ENCODE measurements around the gene TAF13. TPM values are rescaled to one million over a fixed set of nuclear protein-coding genes. Genes with fewer than 3 reads are reported as not detected.

TAF13 gene, protein sequence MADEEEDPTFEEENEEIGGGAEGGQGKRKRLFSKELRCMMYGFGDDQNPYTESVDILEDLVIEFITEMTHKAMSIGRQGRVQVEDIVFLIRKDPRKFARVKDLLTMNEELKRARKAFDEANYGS
- 10 to 100 TPM; 23.6 to 91.6 TPM for total RNA-seq
- polyA plus RNA-seq (ENCODE audit: insufficient read length in 2 of 2) = 10 to 100 TPM; 66.6 to 90.8 TPM
- long read RNA-seq, donor 1, partial matches to known transcripts = 0 of 4 reads
- long read RNA-seq, donor 1, other reads (novel, unspliced or antisense) = 0 of 4 reads
- long read RNA-seq, donor 2, partial matches to known transcripts = 0 of 1 reads
- long read RNA-seq, donor 2, other reads (novel, unspliced or antisense) = 0 of 1 reads
- long read RNA-seq, donor 3, partial matches to known transcripts = 0 of 1 reads
- long read RNA-seq, donor 3, other reads (novel, unspliced or antisense) = 0 of 1 reads
- long read RNA-seq, donor 4, partial matches to known transcripts = 7 of 7 reads
- long read RNA-seq, donor 4, other reads (novel, unspliced or antisense) = 0 of 7 reads

DNA sequence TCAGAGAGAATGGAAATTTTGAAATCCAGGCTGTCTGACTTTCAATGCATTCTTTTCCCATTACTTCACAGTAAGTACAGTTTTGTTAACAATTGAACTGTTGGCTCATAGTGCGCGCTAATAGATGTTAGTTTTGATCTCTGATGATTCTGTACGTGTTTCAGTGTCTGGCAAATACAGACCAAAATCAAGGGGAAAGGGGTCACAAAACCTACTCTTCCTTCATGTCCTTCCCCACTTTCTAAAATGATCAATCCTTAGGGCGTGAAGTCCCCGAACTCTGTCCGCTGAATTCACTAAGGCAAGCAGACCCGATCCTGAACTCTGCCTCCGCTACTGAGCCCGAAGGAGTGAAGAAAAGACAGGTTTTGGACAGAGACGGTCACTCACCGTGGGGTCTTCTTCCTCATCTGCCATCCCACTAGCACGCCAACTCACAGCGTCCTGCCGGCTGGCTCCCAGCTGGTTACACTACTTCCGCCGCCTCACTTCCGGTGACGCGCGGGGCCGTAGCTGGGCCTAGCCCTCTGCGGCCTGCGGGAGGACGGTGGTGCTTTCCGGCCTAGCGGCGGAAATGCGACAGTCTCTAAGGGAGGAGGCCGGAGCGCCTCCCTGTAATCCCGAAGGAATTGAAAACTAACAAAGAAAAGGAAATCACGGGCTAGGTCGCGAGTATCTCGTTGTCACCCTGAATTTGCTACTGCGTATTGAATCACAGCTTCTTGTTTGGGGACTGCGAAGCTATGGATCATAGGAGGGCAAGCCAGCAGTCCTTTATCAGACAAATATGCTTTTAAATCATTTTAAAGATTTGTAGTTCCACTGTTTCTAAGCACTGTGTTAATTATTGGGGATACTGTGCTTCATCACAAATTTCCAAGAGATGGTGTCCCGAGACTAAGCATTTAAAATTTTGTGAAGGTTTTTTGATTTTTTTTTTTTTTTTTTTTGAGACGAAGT lies at the start of gene TAF13:
Gene TAF13 (minus strand): TSS at position 473 of the 960 bp plus-strand sequence. CDS start 56 bp downstream, at position 417.
- DNase-seq (ENCODE audit: low read depth in 4 of 6, low spot score in 6 of 6) = peak; percentile 83 to 99 (median 92)
- Histone ChIP-seq H3K27ac (ENCODE audit: low read depth, low read length) (peak within 1 kb of the TSS; percentile 98), H3K27me3 (ENCODE audit: control insufficient read depth, insufficient read depth, low read length) (no peaks in the 10 kb centered on the region), H3K4me1 (ENCODE audit: control insufficient read depth, insufficient read depth, low read length) (peaks cover 6% of the 10 kb centered on the region), H3K4me3 (ENCODE audit: low read depth, low read length) (peak within 1 kb of the TSS; percentile 100), H3K9me3 (ENCODE audit: control insufficient read depth, insufficient read depth, low read length) (no peaks in the 10 kb centered on the region), H3K36me3 (ENCODE audit: control insufficient read depth, insufficient read depth, low read length) (peaks cover 19% of the 10 kb centered on the region)
- 3% methylated on average over 31 of the region's 39 CpGs for WGBS (ENCODE audit: insufficient coverage)

DNA sequence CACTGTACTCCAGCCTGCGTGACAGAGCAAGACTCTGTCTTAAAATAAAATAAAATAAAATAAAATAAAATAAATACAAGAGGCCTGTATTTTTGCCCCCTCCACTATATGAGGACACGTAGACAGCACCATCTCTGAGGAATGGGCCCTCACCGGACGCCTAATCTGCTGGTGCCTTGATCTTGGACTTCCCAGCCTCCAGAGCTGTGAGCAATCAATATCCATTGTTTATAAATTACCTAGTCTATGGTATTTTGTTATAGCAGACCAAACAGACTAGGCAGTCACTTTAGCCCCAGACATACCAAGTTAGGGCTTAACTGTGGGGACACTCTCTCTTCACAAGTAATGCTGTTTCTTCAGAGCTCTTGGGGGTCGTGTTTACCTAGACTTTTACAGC lies 44.6 kb upstream of the TAF13 start:
- DNase-seq (ENCODE audit: low read depth in 4 of 6, low spot score in 6 of 6) = no peak
- H3K4me1 ChIP-seq (ENCODE audit: control insufficient read depth, insufficient read depth, low read length) = no peaks in the 10 kb centered on the region
- no peak overlapping the region for H3K27ac ChIP-seq (ENCODE audit: low read depth, low read length)
- H3K27me3 ChIP-seq (ENCODE audit: control insufficient read depth, insufficient read depth, low read length) = no peaks in the 10 kb centered on the region
- no peaks in the 10 kb centered on the region for H3K9me3 ChIP-seq (ENCODE audit: control insufficient read depth, insufficient read depth, low read length)
- WGBS (ENCODE audit: insufficient coverage) = no CpG with 5 or more reads among the region's 5 CpGs
- no peak overlapping the region for H3K4me3 ChIP-seq (ENCODE audit: low read depth, low read length)
- H3K36me3 ChIP-seq (ENCODE audit: control insufficient read depth, insufficient read depth, low read length) = no peaks in the 10 kb centered on the region

DNA sequence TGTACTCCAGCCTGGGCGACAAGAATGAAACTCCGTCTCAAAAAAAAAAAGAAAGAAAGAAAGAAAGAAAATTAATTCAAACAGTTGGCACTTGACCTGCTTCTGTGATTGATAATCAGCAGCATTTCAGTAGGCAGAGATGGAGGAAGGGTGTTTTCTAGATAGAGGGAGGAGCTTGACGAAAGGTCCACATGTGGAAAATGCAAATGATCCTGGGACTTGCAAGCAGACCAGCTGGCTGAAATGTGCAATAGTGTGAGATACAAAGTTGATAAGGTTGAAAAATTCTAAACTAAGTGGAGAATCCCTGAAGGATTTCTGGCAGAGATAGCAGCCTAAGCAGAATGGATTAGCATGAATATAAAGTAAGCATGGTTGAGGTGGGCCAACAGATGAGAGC lies 42.3 kb upstream of the TAF13 start:
- no peak overlapping the region for H3K27ac ChIP-seq (ENCODE audit: low read depth, low read length)

DNA sequence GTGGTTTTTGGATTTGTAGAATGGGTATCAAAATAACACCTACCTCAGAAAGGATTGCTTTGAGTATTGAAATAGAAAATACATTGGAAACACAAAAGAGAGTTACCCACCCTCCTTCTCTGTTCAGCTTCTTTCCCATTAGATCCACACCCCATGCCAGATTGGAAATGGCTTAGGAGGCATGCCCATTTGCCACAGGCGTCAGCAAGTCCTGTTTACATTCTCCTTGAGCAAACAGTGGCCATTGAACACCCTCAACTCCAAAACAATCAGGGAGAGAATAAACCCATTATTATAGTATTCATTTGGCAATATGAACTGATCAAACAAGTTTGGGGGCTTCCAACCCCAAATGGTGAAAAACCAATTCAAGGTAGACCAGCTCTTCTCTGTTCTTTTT lies 40.5 kb upstream of the TAF13 start:
- H3K27me3 ChIP-seq (ENCODE audit: control insufficient read depth, insufficient read depth, low read length) = peaks cover 15% of the 10 kb centered on the region

More for the DNA sequence above, 42.3 kb upstream of the TAF13 start:
- peaks cover 13% of the 10 kb centered on the region for H3K4me1 ChIP-seq (ENCODE audit: control insufficient read depth, insufficient read depth, low read length)
- 80% methylated on average over 3 of the region's 3 CpGs for WGBS (ENCODE audit: insufficient coverage)
- H3K9me3 ChIP-seq (ENCODE audit: control insufficient read depth, insufficient read depth, low read length) = no peaks in the 10 kb centered on the region
- H3K36me3 ChIP-seq (ENCODE audit: control insufficient read depth, insufficient read depth, low read length) = no peaks in the 10 kb centered on the region
- no peak for DNase-seq (ENCODE audit: low read depth in 4 of 6, low spot score in 6 of 6)
- peaks cover 14% of the 10 kb centered on the region for H3K27me3 ChIP-seq (ENCODE audit: control insufficient read depth, insufficient read depth, low read length)
- no peak overlapping the region for H3K4me3 ChIP-seq (ENCODE audit: low read depth, low read length)

DNA sequence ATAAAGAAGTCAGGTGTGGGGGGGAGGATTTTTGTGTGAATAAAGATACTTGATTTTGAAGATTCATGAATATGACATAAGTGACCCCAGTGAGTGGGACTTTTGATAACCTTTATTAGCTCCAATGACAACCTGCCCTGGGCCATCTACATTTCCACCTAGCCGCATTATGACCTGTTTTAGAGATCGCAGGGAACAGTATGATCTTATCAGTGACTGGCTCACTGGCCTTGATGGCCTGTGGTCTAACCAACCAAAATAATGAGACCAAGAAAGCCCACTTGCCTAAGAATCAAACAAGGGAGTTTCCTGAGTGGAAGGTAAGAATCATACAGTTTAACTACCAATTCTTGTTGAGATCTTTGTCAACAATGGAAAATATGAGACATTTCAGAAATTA lies 39.9 kb upstream of the TAF13 start:
- Histone ChIP-seq H3K9me3 (ENCODE audit: control insufficient read depth, insufficient read depth, low read length) (no peaks in the 10 kb centered on the region), H3K4me3 (ENCODE audit: low read depth, low read length) (no peak overlapping the region), H3K4me1 (ENCODE audit: control insufficient read depth, insufficient read depth, low read length) (peaks cover 22% of the 10 kb centered on the region), H3K36me3 (ENCODE audit: control insufficient read depth, insufficient read depth, low read length) (no peaks in the 10 kb centered on the region), H3K27me3 (ENCODE audit: control insufficient read depth, insufficient read depth, low read length) (peaks cover 15% of the 10 kb centered on the region), H3K27ac (ENCODE audit: low read depth, low read length) (no peak overlapping the region)
- no peak for DNase-seq (ENCODE audit: low read depth in 4 of 6, low spot score in 6 of 6)
- WGBS (ENCODE audit: insufficient coverage) = 95% methylated on average over 2 of the region's 2 CpGs

More for the DNA sequence above, 40.5 kb upstream of the TAF13 start:
- no peak for DNase-seq (ENCODE audit: low read depth in 4 of 6, low spot score in 6 of 6)
- peaks cover 22% of the 10 kb centered on the region for H3K4me1 ChIP-seq (ENCODE audit: control insufficient read depth, insufficient read depth, low read length)
- H3K27ac ChIP-seq (ENCODE audit: low read depth, low read length) = no peak overlapping the region
- no peaks in the 10 kb centered on the region for H3K9me3 ChIP-seq (ENCODE audit: control insufficient read depth, insufficient read depth, low read length)
- H3K36me3 ChIP-seq (ENCODE audit: control insufficient read depth, insufficient read depth, low read length) = no peaks in the 10 kb centered on the region
- H3K4me3 ChIP-seq (ENCODE audit: low read depth, low read length) = no peak overlapping the region
- WGBS (ENCODE audit: insufficient coverage) = no CpG with 5 or more reads among the region's 1 CpG

GRCh38 chr1:109114342-109114674 lies 38.5 kb upstream of the TAF13 start:
- H3K27me3 ChIP-seq (ENCODE audit: control insufficient read depth, insufficient read depth, low read length) = peaks cover 15% of the 10 kb centered on the region
- peak in 2 of 6 donors; percentile 55 to 62 for DNase-seq (ENCODE audit: low read depth in 4 of 6, low spot score in 6 of 6)
- H3K36me3 ChIP-seq (ENCODE audit: control insufficient read depth, insufficient read depth, low read length) = no peaks in the 10 kb centered on the region
- H3K4me1 ChIP-seq (ENCODE audit: control insufficient read depth, insufficient read depth, low read length) = peaks cover 22% of the 10 kb centered on the region
- no peak overlapping the region for H3K27ac ChIP-seq (ENCODE audit: low read depth, low read length)
- peak overlapping the region; percentile 50 for H3K4me3 ChIP-seq (ENCODE audit: low read depth, low read length)
- WGBS (ENCODE audit: insufficient coverage) = 4% methylated on average over 12 of the region's 12 CpGs
- no peaks in the 10 kb centered on the region for H3K9me3 ChIP-seq (ENCODE audit: control insufficient read depth, insufficient read depth, low read length)

GRCh38 chr1:109113590-109114341 lies 38.0 kb upstream of the TAF13 start, which contains the start of gene ELAPOR1:
ELAPOR1 (plus strand) TSS chr1:109114115; CDS start chr1:109114184, 69 bp downstream.
- under 1% methylated on average over 55 of the region's 56 CpGs for WGBS (ENCODE audit: insufficient coverage)
- H3K27ac ChIP-seq (ENCODE audit: low read depth, low read length) = peak within 1 kb of the TSS; percentile 52
- DNase-seq (ENCODE audit: low read depth in 4 of 6, low spot score in 6 of 6) = peak in 3 of 6 donors; percentile 64 to 98 (median 86)
- no peaks in the 10 kb centered on the region for H3K9me3 ChIP-seq (ENCODE audit: control insufficient read depth, insufficient read depth, low read length)
- H3K4me1 ChIP-seq (ENCODE audit: control insufficient read depth, insufficient read depth, low read length) = peaks cover 22% of the 10 kb centered on the region
- H3K27me3 ChIP-seq (ENCODE audit: control insufficient read depth, insufficient read depth, low read length) = peaks cover 15% of the 10 kb centered on the region
- H3K4me3 ChIP-seq (ENCODE audit: low read depth, low read length) = peak within 1 kb of the TSS; percentile 50
- no peaks in the 10 kb centered on the region for H3K36me3 ChIP-seq (ENCODE audit: control insufficient read depth, insufficient read depth, low read length)

DNA sequence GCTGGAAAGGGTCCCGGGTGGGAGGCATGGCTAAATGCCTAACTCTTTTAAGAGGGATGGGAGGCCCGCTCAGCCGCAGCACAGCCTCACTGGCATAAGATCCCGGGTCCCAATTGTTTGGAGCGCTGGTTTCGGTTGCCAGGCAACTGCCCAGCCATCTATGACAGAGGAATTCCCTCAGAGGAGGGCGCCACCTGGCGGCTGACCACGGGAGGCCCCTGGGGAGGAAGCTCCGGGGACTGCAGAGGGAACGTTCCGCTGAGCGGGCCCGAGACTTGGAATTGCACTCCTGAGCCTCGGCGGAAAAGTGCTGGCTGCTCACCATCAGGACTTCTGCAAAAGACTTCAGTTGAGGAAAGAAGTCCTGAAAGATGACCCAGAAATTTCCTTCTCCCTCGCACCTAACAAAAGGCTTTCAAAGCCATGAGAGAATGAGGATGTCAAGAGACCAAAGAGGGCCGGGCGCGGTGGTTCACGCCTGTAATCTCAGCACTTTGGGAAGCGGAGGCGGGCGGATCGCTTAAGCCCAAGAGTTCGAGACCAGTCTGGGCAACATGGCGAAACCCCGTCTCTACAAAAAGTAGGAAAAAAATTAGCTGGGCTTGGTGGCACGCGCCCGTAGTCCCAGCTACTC lies 37.0 kb upstream of the TAF13 start:
- Histone ChIP-seq H3K27me3 (ENCODE audit: control insufficient read depth, insufficient read depth, low read length) (peaks cover 15% of the 10 kb centered on the region), H3K27ac (ENCODE audit: low read depth, low read length) (peak overlapping the region; percentile 52), H3K4me3 (ENCODE audit: low read depth, low read length) (peak overlapping the region; percentile 37), H3K9me3 (ENCODE audit: control insufficient read depth, insufficient read depth, low read length) (no peaks in the 10 kb centered on the region), H3K4me1 (ENCODE audit: control insufficient read depth, insufficient read depth, low read length) (peaks cover 22% of the 10 kb centered on the region), H3K36me3 (ENCODE audit: control insufficient read depth, insufficient read depth, low read length) (no peaks in the 10 kb centered on the region)
- DNase-seq (ENCODE audit: low read depth in 4 of 6, low spot score in 6 of 6) = peak in 4 of 6 donors; percentile 86 to 98 (median 92)
- WGBS (ENCODE audit: insufficient coverage) = 9% methylated on average over 31 of the region's 31 CpGs

Data from spinal cord (tissue), 10 donors.